RKO (cell line): ENCODE results near the gene HEXB.
"Not testable (repeated sequence)": the region's sequence is repeated elsewhere in the genome, so short reads cannot be mapped to it uniquely, and the experiment has no call there.

Experiments used
- DNase-seq: peaks from one replicate; pipeline ENCODE4 v3.0.0-alpha.2; 2016; ENCODE audit warnings: low spot score

The HEXB gene

GRCh38 chr5:74738406-74738805 is 53.4 kb downstream of the HEXB start:
- no peak for DNase-seq

- not testable (repeated sequence) for DNase-seq
These were observed 63.7 kb downstream of the HEXB start for GRCh38 chr5:74748742-74749141.

- DNase-seq, result no peak
These were observed 76.2 kb downstream of the HEXB start for GRCh38 chr5:74761241-74761640.

GRCh38 chr5:74762599-74762998 is 77.6 kb downstream of the HEXB start:
- peak; percentile 84 for DNase-seq

- DNase-seq, result no peak
These were observed 78.5 kb downstream of the HEXB start for GRCh38 chr5:74763504-74763903.

- DNase-seq, result peak; percentile 38
These were observed 80.2 kb downstream of the HEXB start for GRCh38 chr5:74765201-74765600.

GRCh38 chr5:74765929-74766328 is 80.9 kb downstream of the HEXB start:
- no peak for DNase-seq

GRCh38 chr5:74766418-74766848 is 81.4 kb downstream of the HEXB start:
- DNase-seq, result peak; percentile 81

GRCh38 chr5:74766849-74767578 is 82.0 kb downstream of the HEXB start, which contains the start of the genes GFM2 and NSA2:
Gene GFM2 (minus strand): TSS chr5:74767117. CDS start chr5:74763742, 3,375 bp downstream.
Gene NSA2 (plus strand): TSS chr5:74767249. CDS start chr5:74767361, 112 bp downstream.
- DNase-seq, result peak; percentile 94

- DNase-seq, result peak; percentile 79
These were observed 82.5 kb downstream of the HEXB start for GRCh38 chr5:74767579-74767913.
